ENCODE results near the gene RASAL2.
A peak's percentile ranks its signal among the peaks of the same experiment; 100 is the strongest.

GRCh38 chr1:178055093-178055492 is 38.8 kb upstream of the RASAL2 start:
- TF ChIP-seq RCOR1 (IDR thresholded peaks at IDR 0.05; ENCODE audit: insufficient replicate concordance, low read length) (no peak), RAD21 (IDR thresholded peaks at IDR 0.05; ENCODE audit: low read length) (no peak), CTCF (conservative IDR thresholded peaks at IDR 0.05; ENCODE audit: low read depth, low read length) (no peak), ELK1 (IDR thresholded peaks at IDR 0.05; ENCODE audit: borderline replicate concordance, low read depth, low read length) (no peak), POLR2A (IDR thresholded peaks at IDR 0.05; ENCODE audit: low read depth, low read length) (no peak), SMC3 (IDR thresholded peaks at IDR 0.05; ENCODE audit: low read depth, low read length) (0 out of 2 replicates have a peak, but pooled peaks have one; percentile 4)
